ENCODE measurements around the gene LAGE3. TPM values are rescaled to one million over a fixed set of nuclear protein-coding genes. Genes with fewer than 3 reads are reported as not detected.
A peak's percentile ranks its signal among the peaks of the same experiment; 100 is the strongest.

Gene LAGE3
- total RNA-seq, 1 experiment from 2014 or later: 21.1 TPM

DNA sequence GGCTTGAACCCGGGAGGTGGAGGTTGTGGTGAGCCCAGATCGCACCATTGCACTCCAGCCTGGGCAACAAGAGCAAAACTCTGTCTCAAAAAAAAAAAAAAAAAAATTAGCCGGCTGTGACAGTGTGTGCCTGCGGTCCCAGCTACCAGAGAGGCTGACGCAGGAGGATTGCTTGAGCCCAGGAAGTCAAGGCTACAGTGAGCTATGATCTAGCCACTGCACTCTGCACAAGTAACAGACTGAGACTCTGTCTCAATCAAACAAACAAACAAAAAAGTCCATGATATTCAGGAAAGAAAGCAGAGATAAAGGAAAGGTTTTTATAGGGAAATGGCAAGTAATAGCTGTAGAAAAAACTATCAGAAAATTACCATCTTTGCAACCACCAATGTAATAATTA is 2.1 kb upstream of the LAGE3 start:
- H3K4me1 Mint-ChIP-seq (ENCODE audit: insufficient read depth, unreplicated experiment): peaks cover 7% of the 10 kb centered on the region
- DNase-seq (ENCODE audit: unreplicated experiment): no peak
- no TSS peak for BruUV-seq (replicated peaks)
- TF ChIP-seq, protein P1, sequence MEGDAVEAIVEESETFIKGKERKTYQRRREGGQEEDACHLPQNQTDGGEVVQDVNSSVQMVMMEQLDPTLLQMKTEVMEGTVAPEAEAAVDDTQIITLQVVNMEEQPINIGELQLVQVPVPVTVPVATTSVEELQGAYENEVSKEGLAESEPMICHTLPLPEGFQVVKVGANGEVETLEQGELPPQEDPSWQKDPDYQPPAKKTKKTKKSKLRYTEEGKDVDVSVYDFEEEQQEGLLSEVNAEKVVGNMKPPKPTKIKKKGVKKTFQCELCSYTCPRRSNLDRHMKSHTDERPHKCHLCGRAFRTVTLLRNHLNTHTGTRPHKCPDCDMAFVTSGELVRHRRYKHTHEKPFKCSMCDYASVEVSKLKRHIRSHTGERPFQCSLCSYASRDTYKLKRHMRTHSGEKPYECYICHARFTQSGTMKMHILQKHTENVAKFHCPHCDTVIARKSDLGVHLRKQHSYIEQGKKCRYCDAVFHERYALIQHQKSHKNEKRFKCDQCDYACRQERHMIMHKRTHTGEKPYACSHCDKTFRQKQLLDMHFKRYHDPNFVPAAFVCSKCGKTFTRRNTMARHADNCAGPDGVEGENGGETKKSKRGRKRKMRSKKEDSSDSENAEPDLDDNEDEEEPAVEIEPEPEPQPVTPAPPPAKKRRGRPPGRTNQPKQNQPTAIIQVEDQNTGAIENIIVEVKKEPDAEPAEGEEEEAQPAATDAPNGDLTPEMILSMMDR (IDR thresholded peaks at IDR 0.05; ENCODE audit: unreplicated experiment): no peak
- H3K27me3 Mint-ChIP-seq (ENCODE audit: insufficient read depth, unreplicated experiment): peaks cover 23% of the 10 kb centered on the region
- H3K4me3 Mint-ChIP-seq (ENCODE audit: unreplicated experiment): no peak overlapping the region
- ChIA-PET CTCF (interaction anchor here (0.6 kb wide), 1 partner anchor 54 kb away, joined by 4 read pairs; no protein-coding TSS in a partner anchor), POLR2A (interaction anchor here (1.1 kb wide), 1 partner anchor 34 kb away, joined by 4 read pairs; the partner anchor contains the start of gene FAM3A)
- intact Hi-C loops (cut with micrococcal nuclease): no loop called here
- no peak overlapping the region for H3K27ac Mint-ChIP-seq (ENCODE audit: low read depth, unreplicated experiment)
- peaks cover 15% of the 10 kb centered on the region for H3K36me3 Mint-ChIP-seq (ENCODE audit: insufficient read depth, unreplicated experiment)
- H3K9me3 Mint-ChIP-seq (ENCODE audit: unreplicated experiment): no peaks in the 10 kb centered on the region

DNA sequence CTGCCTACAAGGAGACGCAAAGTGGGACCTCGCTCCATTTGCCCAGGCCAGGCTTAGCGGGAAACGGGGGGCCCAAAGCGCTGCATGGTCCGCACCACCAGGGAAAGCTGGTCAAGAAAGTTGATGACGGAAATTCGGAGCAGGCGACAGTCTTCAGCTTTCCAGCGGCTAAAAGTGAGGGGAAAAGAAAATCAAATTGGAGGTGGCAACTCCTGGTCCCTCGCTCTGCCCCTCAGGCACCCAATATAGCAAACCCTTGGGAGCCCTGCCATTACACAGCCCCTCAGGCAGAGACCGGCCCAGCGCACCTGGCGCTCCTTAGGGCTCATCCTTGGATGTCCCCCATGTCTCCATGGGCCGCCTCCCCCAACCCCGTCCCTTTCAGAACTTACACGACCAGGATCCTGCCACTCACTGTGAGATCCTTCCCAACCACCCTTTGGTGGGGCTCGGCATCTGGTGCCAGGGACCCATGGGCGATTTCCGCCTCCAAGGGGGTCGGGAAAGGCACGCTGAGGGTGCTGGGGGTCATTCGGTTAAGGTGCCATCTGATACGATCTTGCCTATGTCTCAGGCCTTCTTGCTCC is 1.1 kb downstream of the LAGE3 start:
- TSS peak; percentile 82 for BruUV-seq (replicated peaks)
- Mint-ChIP-seq H3K4me1 (ENCODE audit: insufficient read depth, unreplicated experiment) (peaks cover 7% of the 10 kb centered on the region), H3K27me3 (ENCODE audit: insufficient read depth, unreplicated experiment) (peaks cover 23% of the 10 kb centered on the region), H3K4me3 (ENCODE audit: unreplicated experiment) (peak overlapping the region; percentile 72), H3K36me3 (ENCODE audit: insufficient read depth, unreplicated experiment) (peaks cover 19% of the 10 kb centered on the region), H3K9me3 (ENCODE audit: unreplicated experiment) (no peaks in the 10 kb centered on the region), H3K27ac (ENCODE audit: low read depth, unreplicated experiment) (no peak overlapping the region)
- TF ChIP-seq, protein P1 (IDR thresholded peaks at IDR 0.05; ENCODE audit: unreplicated experiment): no peak
- no peak for DNase-seq (ENCODE audit: unreplicated experiment)
- intact Hi-C loops (cut with micrococcal nuclease): no loop called here
- CTCF ChIA-PET: interaction anchor here (0.6 to 1.1 kb wide), 2 partner anchors 56 to 1327 kb away, joined by 3 read pairs; no protein-coding TSS in a partner anchor
- POLR2A ChIA-PET: interaction anchor here (0.8 to 1.4 kb wide), 4 partner anchors 9 to 79 kb away, joined by 3 to 6 read pairs (median 6); partner anchors contain the start of genes PLXNA3 and SLC10A3

DNA sequence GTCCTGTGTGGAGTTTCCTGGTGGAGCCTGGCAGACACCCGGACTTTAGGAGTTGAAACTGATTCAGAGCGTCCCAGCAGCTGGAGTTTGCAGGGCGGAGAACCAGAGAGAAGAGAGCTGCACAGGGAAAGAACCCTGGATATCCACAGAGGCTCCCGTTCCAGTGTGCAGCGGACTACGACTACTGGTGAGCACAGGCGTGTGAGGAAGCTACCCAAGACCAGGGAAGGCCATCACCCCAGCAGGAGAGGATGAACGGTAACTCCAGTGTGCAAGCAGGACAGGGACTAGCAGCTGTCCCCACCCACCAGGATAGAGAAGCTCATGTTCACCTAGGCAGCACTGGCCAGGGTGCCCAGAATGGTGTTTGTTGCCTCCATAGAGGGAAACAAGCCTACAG is 2.3 kb downstream of the LAGE3 start:
- H3K9me3 Mint-ChIP-seq (ENCODE audit: unreplicated experiment): no peaks in the 10 kb centered on the region
- BruUV-seq (replicated peaks): no TSS peak
- ChIA-PET CTCF (interaction anchor here (0.7 to 0.8 kb wide), 2 partner anchors 12 to 28 kb away, joined by 3 read pairs; no protein-coding TSS in a partner anchor), POLR2A (interaction anchor here (0.6 to 1.6 kb wide), 4 partner anchors 13 to 94 kb away, joined by 3 to 8 read pairs (median 4); partner anchors contain the start of genes FAM3A and SLC10A3)
- intact Hi-C loops (cut with micrococcal nuclease): no loop called here
- no peak overlapping the region for H3K27ac Mint-ChIP-seq (ENCODE audit: low read depth, unreplicated experiment)
- H3K4me1 Mint-ChIP-seq (ENCODE audit: insufficient read depth, unreplicated experiment): no peaks in the 10 kb centered on the region
- H3K36me3 Mint-ChIP-seq (ENCODE audit: insufficient read depth, unreplicated experiment): peaks cover 20% of the 10 kb centered on the region
- no peak overlapping the region for H3K4me3 Mint-ChIP-seq (ENCODE audit: unreplicated experiment)
- H3K27me3 Mint-ChIP-seq (ENCODE audit: insufficient read depth, unreplicated experiment): peaks cover 15% of the 10 kb centered on the region
- TF ChIP-seq, protein P1 (IDR thresholded peaks at IDR 0.05; ENCODE audit: unreplicated experiment): no peak
- DNase-seq (ENCODE audit: unreplicated experiment): no peak

DNA sequence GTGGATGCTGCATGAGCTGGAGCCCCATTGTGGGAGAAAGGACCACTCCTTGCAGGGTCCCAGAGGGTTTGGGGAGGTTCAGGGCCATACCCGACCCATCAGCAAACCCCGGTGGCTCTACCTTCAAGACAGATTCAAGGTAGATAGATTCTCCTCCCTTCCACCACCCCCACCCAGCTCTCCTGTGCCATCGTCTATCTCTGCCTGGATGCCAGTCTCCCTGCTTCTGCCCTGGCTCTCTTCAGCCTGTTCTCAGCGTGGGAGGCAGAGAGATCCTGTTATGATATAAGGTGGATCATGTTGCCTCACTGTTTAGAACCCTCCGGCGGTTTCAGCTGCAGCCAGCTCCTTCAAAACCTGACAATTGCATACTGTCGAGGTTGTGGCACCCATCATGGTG is 5.4 kb downstream of the LAGE3 start:
- intact Hi-C loops (cut with micrococcal nuclease): no loop called here
- Mint-ChIP-seq H3K4me1 (ENCODE audit: insufficient read depth, unreplicated experiment) (no peaks in the 10 kb centered on the region), H3K9me3 (ENCODE audit: unreplicated experiment) (no peaks in the 10 kb centered on the region), H3K4me3 (ENCODE audit: unreplicated experiment) (no peak overlapping the region), H3K36me3 (ENCODE audit: insufficient read depth, unreplicated experiment) (peaks cover 29% of the 10 kb centered on the region), H3K27me3 (ENCODE audit: insufficient read depth, unreplicated experiment) (peaks cover 13% of the 10 kb centered on the region), H3K27ac (ENCODE audit: low read depth, unreplicated experiment) (no peak overlapping the region)
- no TSS peak for BruUV-seq (replicated peaks)
- no peak for DNase-seq (ENCODE audit: unreplicated experiment)
- TF ChIP-seq, protein P1 (IDR thresholded peaks at IDR 0.05; ENCODE audit: unreplicated experiment): no peak
- ChIA-PET POLR2A (no interaction called here), CTCF (interaction anchor here (1.1 kb wide), 1 partner anchor 12 kb away, joined by 4 read pairs; the partner anchor contains the start of gene UBL4A)

Measured in MCF 10A (cell line).